Suprapubic skin (tissue), 4 donors: ENCODE results near the gene LHFPL3.

Experiments used
- POLR2A ChIP-seq, 2 donors: fragments of 450-650 bp; IDR thresholded peaks; one replicate each; pipeline ENCODE4 v1.6.1; 2017; ENCODE audit warnings: antibody characterized with exemption in 2 of 2, mild to moderate bottlenecking in 2 of 2, moderate library complexity in 2 of 2
- POLR2AphosphoS5 ChIP-seq, 3 donors: sonication (generic); formaldehyde crosslinking; IDR thresholded peaks; one replicate each; pipeline ENCODE4 v1.6.1; 2017; ENCODE audit warnings: antibody characterized with exemption in 3 of 3
- TF ChIP-seq, protein P1 (sequence below), 2 donors: fragments of 200-600 bp in 1 of 2; fragments of 450-650 bp in 1 of 2; sonication (generic) in 1 of 2; IDR thresholded peaks; one replicate each; pipeline ENCODE4 v1.5.1; 2016 to 2019; ENCODE audit warnings: antibody characterized with exemption in 2 of 2, mild to moderate bottlenecking in 1 of 2, moderate library complexity in 1 of 2

DNA sequence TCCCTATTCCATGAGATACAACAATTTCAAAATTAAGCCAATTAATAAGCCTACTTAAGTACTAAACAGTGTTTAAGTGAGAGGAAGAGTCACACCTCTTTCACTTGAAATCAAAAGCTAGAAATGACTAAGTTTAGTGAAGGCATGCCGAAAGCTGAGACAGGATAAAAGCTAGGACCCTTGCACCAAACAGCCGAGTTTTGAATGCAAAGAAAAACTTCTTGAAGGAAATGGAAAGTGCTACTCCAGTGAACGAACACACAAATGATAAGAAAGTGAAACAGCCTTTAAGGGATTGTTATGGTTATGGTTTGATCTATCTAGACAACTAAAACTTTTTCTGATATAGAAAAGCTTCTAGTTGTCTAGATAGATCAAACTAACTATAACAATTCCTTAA, 550.2 kb downstream of the LHFPL3 start:
- TF ChIP-seq, protein P1, sequence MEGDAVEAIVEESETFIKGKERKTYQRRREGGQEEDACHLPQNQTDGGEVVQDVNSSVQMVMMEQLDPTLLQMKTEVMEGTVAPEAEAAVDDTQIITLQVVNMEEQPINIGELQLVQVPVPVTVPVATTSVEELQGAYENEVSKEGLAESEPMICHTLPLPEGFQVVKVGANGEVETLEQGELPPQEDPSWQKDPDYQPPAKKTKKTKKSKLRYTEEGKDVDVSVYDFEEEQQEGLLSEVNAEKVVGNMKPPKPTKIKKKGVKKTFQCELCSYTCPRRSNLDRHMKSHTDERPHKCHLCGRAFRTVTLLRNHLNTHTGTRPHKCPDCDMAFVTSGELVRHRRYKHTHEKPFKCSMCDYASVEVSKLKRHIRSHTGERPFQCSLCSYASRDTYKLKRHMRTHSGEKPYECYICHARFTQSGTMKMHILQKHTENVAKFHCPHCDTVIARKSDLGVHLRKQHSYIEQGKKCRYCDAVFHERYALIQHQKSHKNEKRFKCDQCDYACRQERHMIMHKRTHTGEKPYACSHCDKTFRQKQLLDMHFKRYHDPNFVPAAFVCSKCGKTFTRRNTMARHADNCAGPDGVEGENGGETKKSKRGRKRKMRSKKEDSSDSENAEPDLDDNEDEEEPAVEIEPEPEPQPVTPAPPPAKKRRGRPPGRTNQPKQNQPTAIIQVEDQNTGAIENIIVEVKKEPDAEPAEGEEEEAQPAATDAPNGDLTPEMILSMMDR (IDR thresholded peaks at IDR 0.05) = no peak
- no peak for TF ChIP-seq POLR2A (IDR thresholded peaks at IDR 0.05)
- no peak for TF ChIP-seq POLR2AphosphoS5 (IDR thresholded peaks at IDR 0.05)
